Naive thymus-derived CD4-positive, alpha-beta T cell (primary cell): ENCODE measurements around the gene GPX3. TPM values are rescaled to one million over a fixed set of nuclear protein-coding genes. Genes with fewer than 3 reads are reported as not detected.

Experiments
- ATAC-seq: fragments of 150-1000 bp; cut with Tn5 transposase; 2 replicates; pipeline ENCODE4 v1.10.0; 2021; ENCODE audit warnings: mild to moderate bottlenecking, moderate library complexity
- CTCF ChIA-PET: fragments of 350-600 bp; sonication (Branson Sonifier 250); formaldehyde crosslinking; loops from one replicate; lab custom pipeline; 2021; ENCODE audit warnings: antibody characterized with exemption; lab: Charles Lee
- POLR2A ChIA-PET: fragments of 350-600 bp; sonication (Branson Sonifier 250); formaldehyde crosslinking; loops from one replicate; lab custom pipeline; 2021; ENCODE audit warnings: antibody characterized with exemption, inconsistent platforms; lab: Charles Lee
- DNase-seq, 9 donors: peaks; one replicate each; pipeline versions ENCODE4 v3.0.0 to v3.0.0-alpha.2; 2020 to 2022; ENCODE audit warnings: mixed read lengths in 1 of 9
- H3K27ac ChIP-seq: one replicate; pipeline ENCODE4 v1.7.0; 2013; ENCODE audit warnings: mild to moderate bottlenecking, low read depth, low read length, moderate library complexity
- H3K27me3 ChIP-seq, 2 donors: one replicate each; pipeline ENCODE4 v1.7.0; 2013; ENCODE audit warnings: low read length in 2 of 2, mild to moderate bottlenecking in 2 of 2, moderate library complexity in 2 of 2; ENCODE audit not compliant: control insufficient read depth in 2 of 2, insufficient read depth in 2 of 2
- H3K36me3 ChIP-seq, 3 experiments: 1 replicate in 2 of 3; 2 replicates in 1 of 3; pipeline ENCODE4 v1.7.0; 2013; ENCODE audit warnings: low read length in 3 of 3, mild to moderate bottlenecking in 3 of 3, moderate library complexity in 1 of 3; ENCODE audit not compliant: insufficient read depth in 3 of 3, control insufficient read depth in 2 of 3
- H3K4me1 ChIP-seq, 2 donors: one replicate each; pipeline ENCODE4 v1.7.0; 2013; ENCODE audit warnings: low read length in 2 of 2, mild to moderate bottlenecking in 2 of 2, moderate library complexity in 1 of 2; ENCODE audit not compliant: control insufficient read depth in 2 of 2, insufficient read depth in 2 of 2
- H3K4me3 ChIP-seq: 2 replicates; pipeline ENCODE4 v1.7.0; 2013; ENCODE audit warnings: mild to moderate bottlenecking, low read length
- H3K9me3 ChIP-seq, 3 experiments: 1 replicate in 2 of 3; 2 replicates in 1 of 3; pipeline ENCODE4 v1.7.0; 2013; ENCODE audit warnings: low read length in 3 of 3; ENCODE audit not compliant: control insufficient read depth in 2 of 3
- H3K27ac Mint-ChIP-seq, 9 donors: one replicate each; pipeline ENCODE4 v1.8.0; 2020 to 2022; ENCODE audit warnings: mixed read lengths in 9 of 9, mild to moderate bottlenecking in 8 of 9, moderate library complexity in 5 of 9, inconsistent platforms in 2 of 9
- H3K27me3 Mint-ChIP-seq, 5 donors: one replicate each; pipeline ENCODE4 v1.8.0; 2021 to 2022; ENCODE audit warnings: mixed read lengths in 5 of 5, mild to moderate bottlenecking in 1 of 5
- H3K36me3 Mint-ChIP-seq, 5 donors: one replicate each; pipeline ENCODE4 v1.8.0; 2020 to 2022; ENCODE audit warnings: mixed read lengths in 5 of 5, mild to moderate bottlenecking in 3 of 5, inconsistent platforms in 1 of 5
- H3K4me1 Mint-ChIP-seq, 7 donors: one replicate each; pipeline ENCODE4 v1.8.0; 2020 to 2022; ENCODE audit warnings: mixed read lengths in 7 of 7, mild to moderate bottlenecking in 3 of 7, inconsistent platforms in 1 of 7
- H3K4me3 Mint-ChIP-seq, 10 donors: one replicate each; pipeline ENCODE4 v1.8.0; 2020 to 2022; ENCODE audit warnings: mild to moderate bottlenecking in 10 of 10, mixed read lengths in 10 of 10, moderate library complexity in 6 of 10, inconsistent platforms in 2 of 10
- H3K9me3 Mint-ChIP-seq, 11 donors: one replicate each; pipeline ENCODE4 v1.8.0; 2020 to 2022; ENCODE audit warnings: mixed read lengths in 11 of 11, mild to moderate bottlenecking in 4 of 11, inconsistent platforms in 1 of 11, moderate library complexity in 1 of 11
- intact Hi-C, 2 donors: fragments of 100-400 bp; cut with micrococcal nuclease; formaldehyde crosslinking; loops; one replicate each; pipeline ENCODE4 v1.15.1; 2023
- polyA plus RNA-seq, 2 donors: library from polyadenylated mRNA; unstranded; fragments of 300-500 nt; fragmentation: Illumina TruSeq; gene quantifications; one replicate each; pipeline ENCODE4 v1.2.3, GENCODE V29; 2021
- total RNA-seq, 6 experiments: library from RNA in 5 of 6; stranded (reverse) in 5 of 6; gene quantifications; 1 replicate in 5 of 6; 2 replicates in 1 of 6; pipeline ENCODE4 v1.2.3 and lab custom pipeline; 2021 to 2026

Gene GPX3
- total and polyA plus RNA-seq, 7 experiments from 2014 or later, result 0.98 to 1.2 (median 1.1) TPM; not detected in 4

DNA sequence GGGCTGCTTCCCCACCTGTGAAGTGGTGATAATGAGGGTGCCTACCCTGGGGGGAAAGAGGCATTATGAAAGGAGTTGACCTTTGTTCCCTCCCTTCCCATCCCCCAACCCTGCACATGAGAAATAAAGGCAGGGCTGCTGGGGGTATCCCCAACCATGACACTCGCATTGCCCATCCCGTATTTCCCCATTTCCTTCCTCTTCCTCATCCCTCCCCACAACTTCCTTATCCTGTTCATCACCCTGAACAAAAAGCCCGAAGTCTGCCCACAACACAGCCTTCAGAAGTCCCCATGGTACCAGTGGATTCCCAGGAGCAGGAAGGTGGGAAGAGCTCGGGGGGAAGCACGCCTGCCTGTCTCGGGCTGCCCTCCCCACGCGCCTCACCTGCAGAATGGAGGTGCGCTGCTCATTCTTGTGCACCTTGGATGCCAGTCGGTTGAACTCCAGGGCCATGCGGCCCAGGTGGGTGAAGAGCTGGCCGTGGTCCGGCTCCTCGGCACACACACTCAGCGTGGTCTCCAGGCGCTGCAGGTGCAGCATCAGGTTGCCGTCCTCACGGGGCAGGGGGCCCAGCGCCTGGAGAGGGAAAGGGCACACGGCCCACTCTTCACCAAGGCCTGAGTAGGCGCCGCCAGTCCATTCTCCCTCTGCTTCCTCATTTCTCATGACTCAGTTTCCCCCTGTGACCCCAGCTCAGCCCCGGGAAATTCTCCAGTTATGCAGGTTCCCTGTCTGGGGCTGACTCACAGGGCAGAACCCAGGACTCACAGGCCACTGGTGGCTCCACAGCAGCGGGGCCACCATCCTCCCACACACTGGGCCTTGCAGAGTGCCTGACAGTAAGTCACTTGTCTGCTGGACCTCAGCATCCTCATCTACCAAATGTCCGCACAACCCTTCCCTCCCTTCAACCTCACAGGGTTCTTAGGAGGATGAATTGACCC, 36.3 kb downstream of the GPX3 start:
- H3K27ac ChIP-seq, result no peak overlapping the region
- H3K9me3 Mint-ChIP-seq, result peaks cover 0 to 7% (median 0%) of the 10 kb centered on the region in 11 donors
- H3K4me3 ChIP-seq, result no peak overlapping the region
- H3K4me1 ChIP-seq, result peaks cover 0 to 13% of the 10 kb centered on the region in 2 donors
- no peaks in the 10 kb centered on the region for H3K27me3 Mint-ChIP-seq
- peaks cover 18 to 55% (median 34%) of the 10 kb centered on the region in 7 donors for H3K4me1 Mint-ChIP-seq
- no peak overlapping the region for H3K4me3 Mint-ChIP-seq
- ATAC-seq (peak; percentile 59), DNase-seq (no peak)
- H3K27me3 ChIP-seq, result no peaks in the 10 kb centered on the region
- peaks cover 15 to 93% (median 54%) of the 10 kb centered on the region in 3 experiments for H3K36me3 ChIP-seq
- ChIA-PET CTCF (interaction anchor here (5.1 to 10.8 kb wide), 2 partner anchors 8 to 57 kb away, joined by 23 to 238 read pairs; no protein-coding TSS in a partner anchor), POLR2A (no interaction called here)
- H3K27ac Mint-ChIP-seq, result peak overlapping the region in 3 of 9 donors; percentile 32 to 47 (median 36)
- H3K9me3 ChIP-seq, result no peaks in the 10 kb centered on the region
- H3K36me3 Mint-ChIP-seq, result peaks cover 0 to 42% (median 30%) of the 10 kb centered on the region in 5 donors
- intact Hi-C loops, result no loop called here

DNA sequence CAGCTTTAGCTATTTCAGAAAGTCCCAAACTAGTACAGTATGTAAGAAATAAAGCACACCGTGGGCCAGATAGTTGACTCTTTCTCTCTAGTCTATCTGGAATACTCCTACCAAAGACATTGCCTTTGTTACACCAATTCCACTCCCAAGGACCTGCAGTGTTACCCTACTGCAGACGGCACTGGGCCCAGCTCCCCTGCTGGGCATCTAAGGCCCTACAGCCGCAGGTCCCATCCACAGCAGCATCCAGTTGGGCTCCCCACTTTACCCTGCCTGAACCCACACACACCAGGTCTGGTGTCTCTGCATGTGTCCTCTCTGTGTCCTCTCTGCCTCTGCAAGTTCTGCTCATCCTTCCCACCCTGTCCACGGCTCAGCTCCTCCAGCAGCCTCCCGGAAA, 37.9 kb downstream of the GPX3 start:
- H3K27me3 Mint-ChIP-seq, result no peaks in the 10 kb centered on the region
- no peak overlapping the region for H3K4me3 Mint-ChIP-seq
- intact Hi-C loops, result no loop called here

GRCh38 chr5:151058891-151059489, 38.6 kb downstream of the GPX3 start:
- Histone ChIP-seq H3K27ac (no peak overlapping the region), H3K4me1 (peaks cover 0 to 13% of the 10 kb centered on the region in 2 donors), H3K27me3 (no peaks in the 10 kb centered on the region), H3K36me3 (peaks cover 24 to 97% (median 55%) of the 10 kb centered on the region in 3 experiments), H3K4me3 (no peak overlapping the region), H3K9me3 (no peaks in the 10 kb centered on the region)
- peaks cover 0 to 7% (median 0%) of the 10 kb centered on the region in 11 donors for H3K9me3 Mint-ChIP-seq
- DNase-seq, result peak in 1 of 9 donors; percentile 9
- ChIA-PET POLR2A (no interaction called here), CTCF (interaction anchor here (2.0 to 5.1 kb wide), 2 partner anchors 10 to 57 kb away, joined by 8 to 23 read pairs; no protein-coding TSS in a partner anchor)
- H3K4me3 Mint-ChIP-seq, result peak overlapping the region in 7 of 10 donors; percentile 53 to 85 (median 74)
- no peaks in the 10 kb centered on the region for H3K27me3 Mint-ChIP-seq
- H3K27ac Mint-ChIP-seq, result peak overlapping the region; percentile 79 to 99 (median 93)
- H3K36me3 Mint-ChIP-seq, result peaks cover 0 to 48% (median 31%) of the 10 kb centered on the region in 5 donors
- H3K4me1 Mint-ChIP-seq, result peaks cover 21 to 51% (median 32%) of the 10 kb centered on the region in 7 donors
- intact Hi-C loops, result no loop called here
- ATAC-seq, result peak; percentile 19

More for the DNA sequence above, 37.9 kb downstream of the GPX3 start:
- peaks cover 0 to 48% (median 31%) of the 10 kb centered on the region in 5 donors for H3K36me3 Mint-ChIP-seq
- ChIA-PET POLR2A (no interaction called here), CTCF (interaction anchor here (5.1 kb wide), 1 partner anchor 10 kb away, joined by 23 read pairs; no protein-coding TSS in a partner anchor)
- H3K9me3 Mint-ChIP-seq, result peaks cover 0 to 7% (median 0%) of the 10 kb centered on the region in 11 donors
- Histone ChIP-seq H3K4me3 (no peak overlapping the region), H3K9me3 (no peaks in the 10 kb centered on the region), H3K27me3 (no peaks in the 10 kb centered on the region), H3K36me3 (peaks cover 20 to 97% (median 55%) of the 10 kb centered on the region in 3 experiments), H3K4me1 (peaks cover 0 to 13% of the 10 kb centered on the region in 2 donors), H3K27ac (no peak overlapping the region)
- peaks cover 21 to 53% (median 32%) of the 10 kb centered on the region in 7 donors for H3K4me1 Mint-ChIP-seq
- ATAC-seq (no peak), DNase-seq (no peak)
- H3K27ac Mint-ChIP-seq, result peak overlapping the region in 1 of 9 donors; percentile 99

GRCh38 chr5:151060742-151061141, 40.4 kb downstream of the GPX3 start:
- ATAC-seq, result no peak
- Histone ChIP-seq H3K27ac (no peak overlapping the region), H3K36me3 (peaks cover 24 to 87% (median 44%) of the 10 kb centered on the region in 3 experiments)

GRCh38 chr5:151062405-151063141, 42.2 kb downstream of the GPX3 start:
- Mint-ChIP-seq H3K27ac (peak overlapping the region in 3 of 9 donors; percentile 0 to 69 (median 18)), H3K27me3 (no peaks in the 10 kb centered on the region), H3K36me3 (peaks cover 0 to 34% (median 18%) of the 10 kb centered on the region in 5 donors), H3K9me3 (peaks cover 0 to 7% (median 0%) of the 10 kb centered on the region in 11 donors), H3K4me3 (no peak overlapping the region), H3K4me1 (peaks cover 28 to 59% (median 52%) of the 10 kb centered on the region in 7 donors)
- POLR2A ChIA-PET, result interaction anchor here (0.6 to 1.7 kb wide), 3 partner anchors 10 to 1709 kb away, joined by 3 to 5 read pairs (median 3); no protein-coding TSS in a partner anchor
- Histone ChIP-seq H3K27ac (no peak overlapping the region), H3K27me3 (no peaks in the 10 kb centered on the region), H3K4me1 (peaks cover 8 to 21% of the 10 kb centered on the region in 2 donors), H3K36me3 (peaks cover 15 to 86% (median 39%) of the 10 kb centered on the region in 3 experiments), H3K9me3 (no peaks in the 10 kb centered on the region), H3K4me3 (no peak overlapping the region)
- ATAC-seq (no peak), DNase-seq (no peak)
- intact Hi-C loops, result loop anchor here in 1 of 2 donors (5.0 kb wide), 1 partner anchor 35 kb away; no protein-coding TSS in a partner anchor
- CTCF ChIA-PET, result interaction anchor here (0.9 to 1.9 kb wide), 4 partner anchors 12 to 53 kb away, joined by 3 to 8 read pairs (median 5); no protein-coding TSS in a partner anchor

More at GRCh38 chr5:151060742-151061141, 40.4 kb downstream of the GPX3 start:
- Histone ChIP-seq H3K4me3 (no peak overlapping the region), H3K4me1 (peaks cover 1 to 13% of the 10 kb centered on the region in 2 donors), H3K9me3 (no peaks in the 10 kb centered on the region), H3K27me3 (no peaks in the 10 kb centered on the region)
- Mint-ChIP-seq H3K4me1 (peaks cover 21 to 44% (median 38%) of the 10 kb centered on the region in 7 donors), H3K9me3 (peaks cover 0 to 7% (median 0%) of the 10 kb centered on the region in 11 donors), H3K36me3 (peaks cover 0 to 44% (median 18%) of the 10 kb centered on the region in 5 donors), H3K27me3 (no peaks in the 10 kb centered on the region), H3K4me3 (peak overlapping the region in 2 of 10 donors; percentile 15 to 67), H3K27ac (peak overlapping the region in 7 of 9 donors; percentile 14 to 99 (median 90))
- intact Hi-C loops, result loop anchor here in 1 of 2 donors (2.0 to 5.0 kb wide), 2 partner anchors 18 to 37 kb away; no protein-coding TSS in a partner anchor
- POLR2A ChIA-PET, result interaction anchor here (0.9 to 1.4 kb wide), 2 partner anchors 18 kb away, joined by 3 to 7 read pairs; no protein-coding TSS in a partner anchor
- no peak for DNase-seq
- CTCF ChIA-PET, result interaction anchor here (1.2 to 5.1 kb wide), 4 partner anchors 10 to 104 kb away, joined by 4 to 23 read pairs (median 6); no protein-coding TSS in a partner anchor
